ENCODE measurements around the gene CHCHD6. TPM values are rescaled to one million over a fixed set of nuclear protein-coding genes. Genes with fewer than 3 reads are reported as not detected.

Gene CHCHD6
- total RNA-seq, 1 experiment from 2014 or later = 36.3 TPM

- Histone ChIP-seq H2AFZ (ENCODE audit: low read depth, low read length, poor library complexity, severe bottlenecking) (no peak overlapping the region), H4K20me1 (ENCODE audit: insufficient read depth) (no peaks in the 10 kb centered on the region), H3K4me1 (ENCODE audit: control insufficient read depth in 1 of 2, insufficient read depth in 2 of 2, low read length in 2 of 2) (no peaks in the 10 kb centered on the region), H3K4me2 (ENCODE audit: low read length) (no peak overlapping the region), H3K9me2 (ENCODE audit: insufficient read depth) (no peaks in the 10 kb centered on the region), H3K9ac (ENCODE audit: low read length) (no peak overlapping the region), H3K27ac (ENCODE audit: low read depth, low read length) (no peak overlapping the region), H3K79me2 (ENCODE audit: insufficient read depth, low read length) (no peaks in the 10 kb centered on the region), H3K27me3 (ENCODE audit: insufficient read depth, low read length) (no peaks in the 10 kb centered on the region), H3K36me3 (ENCODE audit: control insufficient read depth in 1 of 2, insufficient read depth in 2 of 2, low read length in 2 of 2) (no peaks in the 10 kb centered on the region), H3K4me3 (replicated peaks in 1 of 2; ENCODE audit: low read depth in 1 of 2, low read length in 2 of 2) (no peak overlapping the region), H3K9me3 (ENCODE audit: control insufficient read depth in 1 of 2, insufficient read depth in 1 of 2, low read depth in 1 of 2, low read length in 2 of 2) (no peaks in the 10 kb centered on the region)
- intact Hi-C loops (cut with micrococcal nuclease) = no loop called here
- CTCF ChIA-PET = no interaction called here
- RAD21 ChIA-PET (ENCODE audit: low non-redundant PET in 1 of 2, low total read pairs in 2 of 2, uncharacterized antibody in 2 of 2, unreplicated experiment in 2 of 2) = no interaction called here
- DNase-seq (ENCODE audit: low read depth, low spot score) (no peak), ATAC-seq (no peak)
- POLR2A ChIA-PET = no interaction called here
- TF ChIP-seq SRF (IDR thresholded peaks at IDR 0.05; ENCODE audit: low read depth) (no peak), REST (IDR thresholded peaks at IDR 0.05; ENCODE audit: low read depth) (no peak), EGR1 (IDR thresholded peaks at IDR 0.05; ENCODE audit: low read depth) (no peak), CBX3 (IDR thresholded peaks at IDR 0.05; ENCODE audit: low read depth) (no peak), SIN3A (IDR thresholded peaks at IDR 0.05; ENCODE audit: low read depth) (no peak), CEBPB (IDR thresholded peaks at IDR 0.05; ENCODE audit: low read depth) (no peak)
- TF ChIP-seq, protein P1, sequence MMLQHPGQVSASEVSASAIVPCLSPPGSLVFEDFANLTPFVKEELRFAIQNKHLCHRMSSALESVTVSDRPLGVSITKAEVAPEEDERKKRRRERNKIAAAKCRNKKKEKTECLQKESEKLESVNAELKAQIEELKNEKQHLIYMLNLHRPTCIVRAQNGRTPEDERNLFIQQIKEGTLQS (IDR thresholded peaks at IDR 0.05) = no peak
- BruUV-seq (replicated peaks) = no TSS peak
These were observed 256.6 kb downstream of the CHCHD6 start for GRCh38 chr3:126960604-126960995.

Data from HCT116 (cell line).